Calu3 (cell line): ENCODE data around the gene SERPINB3. TPM values are rescaled to one million over a fixed set of nuclear protein-coding genes. Genes with fewer than 3 reads are reported as not detected.
"Not testable (repeated sequence)": the region's sequence is repeated elsewhere in the genome, so short reads cannot be mapped to it uniquely, and the experiment has no call there.

Experiments used
- BruUV-seq: library from RNA; stranded (reverse); fragments of 400-500 nt; replicated peaks from 2 replicates; lab custom pipeline; 2021; lab: Mats Ljungman, UMichigan
- CTCF ChIA-PET: fragments of 300-600 bp; sonication (Branson Sonifier 250); formaldehyde crosslinking; loops from one replicate; lab custom pipeline; 2022; ENCODE audit warnings: antibody characterized with exemption; lab: Charles Lee
- DNase-seq: peaks from one replicate; pipeline ENCODE4 v3.0.0; 2022
- H3K27ac Mint-ChIP-seq: one replicate; pipeline ENCODE4 v1.8.0; 2022; ENCODE audit warnings: mixed read lengths; ENCODE audit not compliant: unreplicated experiment
- H3K27me3 Mint-ChIP-seq: one replicate; pipeline ENCODE4 v1.8.0; 2022; ENCODE audit warnings: mixed read lengths; ENCODE audit not compliant: unreplicated experiment
- H3K36me3 Mint-ChIP-seq: one replicate; pipeline ENCODE4 v1.8.0; 2022; ENCODE audit warnings: mild to moderate bottlenecking, moderate library complexity, mixed read lengths; ENCODE audit not compliant: insufficient read depth, unreplicated experiment
- H3K4me1 Mint-ChIP-seq: one replicate; pipeline ENCODE4 v1.8.0; 2022; ENCODE audit warnings: mild to moderate bottlenecking, low read depth, mixed read lengths; ENCODE audit not compliant: unreplicated experiment
- H3K4me3 Mint-ChIP-seq: one replicate; pipeline ENCODE4 v1.8.0; 2022; ENCODE audit warnings: mild to moderate bottlenecking, low read depth, moderate library complexity, mixed read lengths; ENCODE audit not compliant: unreplicated experiment
- H3K9me3 Mint-ChIP-seq: one replicate; pipeline ENCODE4 v1.8.0; 2022; ENCODE audit warnings: low read depth, mixed read lengths; ENCODE audit not compliant: unreplicated experiment
- intact Hi-C: fragments of 100-400 bp; cut with micrococcal nuclease; formaldehyde crosslinking; loops from one replicate; pipeline ENCODE4 v1.10.0; 2022; ENCODE audit not compliant: unreplicated experiment
- total RNA-seq: library from RNA; stranded (reverse); gene quantifications from 2 replicates; pipeline ENCODE4 v1.2.3, GENCODE V29; 2022
- TF ChIP-seq, protein P1 (sequence below): fragments of 200-600 bp; IDR thresholded peaks from one replicate; pipeline ENCODE4 v1.8.0; 2022; ENCODE audit warnings: antibody characterized with exemption; ENCODE audit not compliant: unreplicated experiment

The SERPINB3 gene
- total RNA-seq, 1 experiment from 2014 or later, result 0.68 TPM

DNA sequence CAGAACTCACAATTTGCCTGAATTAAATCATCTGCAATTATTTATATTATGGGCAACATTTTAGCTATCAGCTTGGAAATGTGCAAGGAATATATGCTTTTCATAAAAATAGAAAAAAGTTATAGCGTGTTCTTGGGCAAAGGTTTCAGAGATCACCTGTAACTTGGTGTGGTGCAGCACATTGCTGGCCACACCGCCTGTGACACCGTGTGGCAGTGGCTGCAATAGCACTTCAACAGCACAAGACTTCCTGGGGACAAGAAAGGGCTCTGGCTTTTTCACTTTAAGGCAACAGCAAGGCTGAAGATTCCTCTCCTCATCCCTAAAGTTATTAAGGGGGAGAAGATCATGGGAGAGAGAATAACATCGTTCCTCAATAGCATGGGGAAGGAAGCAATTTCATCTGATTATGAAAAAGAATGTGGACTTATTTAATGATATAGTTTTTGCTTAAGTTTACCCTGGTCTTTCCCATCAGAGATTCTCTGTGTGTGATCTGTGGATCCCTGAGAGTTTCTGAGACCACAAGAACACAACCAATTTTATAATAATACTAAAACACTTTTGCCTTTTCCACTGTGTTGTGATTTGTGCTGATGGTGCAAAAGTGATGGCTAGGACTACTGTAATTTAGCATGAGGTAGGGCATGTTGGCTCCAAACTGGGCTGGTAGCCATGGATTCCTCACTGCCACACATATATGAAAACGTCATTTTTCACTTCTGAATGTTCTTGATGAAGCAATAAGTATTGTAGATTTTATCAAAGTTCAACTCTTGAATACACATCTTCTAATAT is 15.0 kb upstream of the SERPINB3 start:
- no peak overlapping the region for H3K4me3 Mint-ChIP-seq
- peaks cover 3% of the 10 kb centered on the region for H3K9me3 Mint-ChIP-seq
- H3K27me3 Mint-ChIP-seq, result no peaks in the 10 kb centered on the region
- TF ChIP-seq, protein P1, sequence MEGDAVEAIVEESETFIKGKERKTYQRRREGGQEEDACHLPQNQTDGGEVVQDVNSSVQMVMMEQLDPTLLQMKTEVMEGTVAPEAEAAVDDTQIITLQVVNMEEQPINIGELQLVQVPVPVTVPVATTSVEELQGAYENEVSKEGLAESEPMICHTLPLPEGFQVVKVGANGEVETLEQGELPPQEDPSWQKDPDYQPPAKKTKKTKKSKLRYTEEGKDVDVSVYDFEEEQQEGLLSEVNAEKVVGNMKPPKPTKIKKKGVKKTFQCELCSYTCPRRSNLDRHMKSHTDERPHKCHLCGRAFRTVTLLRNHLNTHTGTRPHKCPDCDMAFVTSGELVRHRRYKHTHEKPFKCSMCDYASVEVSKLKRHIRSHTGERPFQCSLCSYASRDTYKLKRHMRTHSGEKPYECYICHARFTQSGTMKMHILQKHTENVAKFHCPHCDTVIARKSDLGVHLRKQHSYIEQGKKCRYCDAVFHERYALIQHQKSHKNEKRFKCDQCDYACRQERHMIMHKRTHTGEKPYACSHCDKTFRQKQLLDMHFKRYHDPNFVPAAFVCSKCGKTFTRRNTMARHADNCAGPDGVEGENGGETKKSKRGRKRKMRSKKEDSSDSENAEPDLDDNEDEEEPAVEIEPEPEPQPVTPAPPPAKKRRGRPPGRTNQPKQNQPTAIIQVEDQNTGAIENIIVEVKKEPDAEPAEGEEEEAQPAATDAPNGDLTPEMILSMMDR, result peak; percentile 70
- BruUV-seq, result no TSS peak
- no peak overlapping the region for H3K27ac Mint-ChIP-seq
- intact Hi-C loops, result loop anchor here (1.0 to 5.0 kb wide), 3 partner anchors 72 to 158 kb away; no protein-coding TSS in a partner anchor
- H3K36me3 Mint-ChIP-seq, result no peaks in the 10 kb centered on the region
- peaks cover 28% of the 10 kb centered on the region for H3K4me1 Mint-ChIP-seq
- peak; percentile 65 for DNase-seq
- CTCF ChIA-PET, result interaction anchor here (0.7 to 1.0 kb wide), 2 partner anchors 65 to 135 kb away, joined by 3 to 4 read pairs; partner anchors contain the start of gene SERPINB12

DNA sequence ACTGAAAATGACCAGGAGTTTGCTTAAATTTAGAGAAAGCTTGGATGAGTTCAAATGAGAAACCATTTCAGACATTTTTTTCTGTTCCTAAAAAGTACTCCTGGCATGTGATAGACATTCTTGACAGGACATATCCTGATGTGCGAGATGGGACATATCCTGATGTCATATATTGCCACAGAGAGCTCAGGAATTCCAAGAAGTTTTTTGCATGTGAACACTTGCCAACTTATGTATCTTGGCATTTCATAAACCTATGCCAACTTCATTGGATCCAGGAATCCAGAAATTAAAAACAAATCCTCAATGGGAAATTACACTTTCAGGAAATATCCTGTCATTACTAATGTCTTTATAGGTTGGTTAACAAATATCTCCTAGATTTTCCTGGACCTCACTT is 2.9 kb upstream of the SERPINB3 start:
- Mint-ChIP-seq H3K36me3 (no peaks in the 10 kb centered on the region), H3K4me1 (peaks cover 12% of the 10 kb centered on the region), H3K4me3 (no peak overlapping the region), H3K27me3 (no peaks in the 10 kb centered on the region), H3K9me3 (peaks cover 13% of the 10 kb centered on the region), H3K27ac (no peak overlapping the region)
- no peak for DNase-seq
- intact Hi-C loops, result no loop called here
- TF ChIP-seq, protein P1, result no peak
- BruUV-seq, result no TSS peak
- CTCF ChIA-PET, result no interaction called here

- intact Hi-C loops, H3K27me3 Mint-ChIP-seq, H3K4me3 Mint-ChIP-seq, DNase-seq, CTCF ChIA-PET, H3K36me3 Mint-ChIP-seq, H3K9me3 Mint-ChIP-seq, H3K27ac Mint-ChIP-seq, BruUV-seq: not testable (repeated sequence)
- peaks cover 48% of the 10 kb centered on the region for H3K4me1 Mint-ChIP-seq
Measured at GRCh38 chr18:63658920-63659319, 2.8 kb downstream of the SERPINB3 start.

DNA sequence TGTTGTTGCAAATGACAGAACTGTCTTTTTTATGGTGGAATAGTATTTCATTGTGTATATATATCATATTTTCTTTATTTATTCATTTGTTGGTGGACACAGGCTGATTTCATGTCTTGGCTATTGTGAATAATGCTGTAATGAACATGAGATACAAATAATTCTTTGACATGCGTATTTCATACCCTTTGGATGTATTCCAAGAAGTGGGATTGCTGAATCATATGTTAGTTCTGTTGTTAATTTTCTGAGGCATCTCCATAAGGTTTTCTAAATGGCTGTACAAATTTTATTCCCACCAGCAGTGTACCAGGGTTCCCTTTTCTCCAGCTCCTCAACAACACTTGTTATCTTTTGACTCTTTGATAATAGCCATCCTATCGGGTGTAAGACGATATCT is 11.4 kb downstream of the SERPINB3 start:
- H3K36me3 Mint-ChIP-seq, H3K27ac Mint-ChIP-seq, H3K27me3 Mint-ChIP-seq, CTCF ChIA-PET, BruUV-seq, DNase-seq, H3K9me3 Mint-ChIP-seq, intact Hi-C loops, H3K4me3 Mint-ChIP-seq: not testable (repeated sequence)
- peaks cover 14% of the 10 kb centered on the region for H3K4me1 Mint-ChIP-seq

GRCh38 chr18:63648241-63648640 is 13.5 kb downstream of the SERPINB3 start:
- Mint-ChIP-seq H3K36me3 (no peaks in the 10 kb centered on the region), H3K4me1 (peaks cover 14% of the 10 kb centered on the region), H3K27me3 (no peaks in the 10 kb centered on the region), H3K4me3 (no peak overlapping the region), H3K9me3 (no peaks in the 10 kb centered on the region), H3K27ac (no peak overlapping the region)
- no peak for DNase-seq
- TF ChIP-seq, protein P1, result no peak
- CTCF ChIA-PET, result interaction anchor here (1.1 kb wide), 1 partner anchor 94 kb away, joined by 12 read pairs; no protein-coding TSS in a partner anchor
- no TSS peak for BruUV-seq
- intact Hi-C loops, result no loop called here
